GM06990 (cell line): ENCODE measurements around the gene SLC22A1.
"Not testable (repeated sequence)": the region's sequence is repeated elsewhere in the genome, so short reads cannot be mapped to it uniquely, and the experiment has no call there.

ENCODE experiments used
- DNase-seq: peaks from one replicate; pipeline ENCODE4 v3.0.0-alpha.2; 2011; ENCODE audit not compliant: insufficient read length; ENCODE audit errors: extremely low read depth
- H3K27me3 ChIP-seq: replicated peaks from 2 replicates; pipeline ENCODE4 v1.6.0; 2011; ENCODE audit warnings: low read length; ENCODE audit not compliant: control insufficient read depth, insufficient read depth
- H3K36me3 ChIP-seq: 2 replicates; pipeline ENCODE4 v1.5.1; 2011; ENCODE audit warnings: low read length; ENCODE audit not compliant: control insufficient read depth, insufficient read depth
- H3K4me3 ChIP-seq: replicated peaks from 2 replicates; pipeline ENCODE4 v1.5.1; 2011; ENCODE audit warnings: low read depth, mild to moderate bottlenecking, control low read depth, low read length
- CTCF ChIP-seq: IDR thresholded peaks from 2 replicates; pipeline ENCODE4 v1.5.1; 2011; ENCODE audit warnings: low read length, control low read depth, mild to moderate bottlenecking, inconsistent platforms; ENCODE audit not compliant: insufficient read depth, poor library complexity, severe bottlenecking

Gene SLC22A1

GRCh38 chr6:160088784-160089533, 32.7 kb upstream of the SLC22A1 start:
- H3K36me3 ChIP-seq = peaks cover 47% of the 10 kb centered on the region
- H3K27me3 ChIP-seq = no peaks in the 10 kb centered on the region
- TF ChIP-seq CTCF = no peak
- no peak for DNase-seq
- no peak overlapping the region for H3K4me3 ChIP-seq

GRCh38 chr6:160089534-160089897, 32.1 kb upstream of the SLC22A1 start:
- TF ChIP-seq CTCF = no peak
- Histone ChIP-seq H3K36me3 (peaks cover 46% of the 10 kb centered on the region), H3K4me3 (no peak overlapping the region), H3K27me3 (no peaks in the 10 kb centered on the region)
- no peak for DNase-seq

- H3K4me3 ChIP-seq, H3K27me3 ChIP-seq, DNase-seq: not testable (repeated sequence)
- H3K36me3 ChIP-seq = peaks cover 49% of the 10 kb centered on the region
Measured at GRCh38 chr6:160090442-160091239, 31.0 kb upstream of the SLC22A1 start.

GRCh38 chr6:160092176-160092575, 29.4 kb upstream of the SLC22A1 start:
- peaks cover 46% of the 10 kb centered on the region for H3K36me3 ChIP-seq
- H3K4me3 ChIP-seq, H3K27me3 ChIP-seq, DNase-seq: not testable (repeated sequence)

GRCh38 chr6:160092602-160093001, 29.0 kb upstream of the SLC22A1 start:
- DNase-seq = no peak
- no peak for TF ChIP-seq CTCF
- no peaks in the 10 kb centered on the region for H3K27me3 ChIP-seq
- H3K4me3 ChIP-seq = no peak overlapping the region
- peaks cover 45% of the 10 kb centered on the region for H3K36me3 ChIP-seq

GRCh38 chr6:160093061-160093460, 28.6 kb upstream of the SLC22A1 start:
- no peak for DNase-seq
- Histone ChIP-seq H3K36me3 (peaks cover 43% of the 10 kb centered on the region), H3K27me3 (no peaks in the 10 kb centered on the region), H3K4me3 (no peak overlapping the region)
- TF ChIP-seq CTCF = no peak
